IPS DF 4.7 (cell line): Measurements from ENCODE around the gene F2R.
"Not testable (repeated sequence)": the region's sequence is repeated elsewhere in the genome, so short reads cannot be mapped to it uniquely, and the experiment has no call there.

Source experiments
- DNase-seq: peaks from one replicate; pipeline ENCODE4 v3.0.0-alpha.2; 2013; ENCODE audit warnings: low spot score; ENCODE audit errors: extremely low read depth

The F2R gene

GRCh38 chr5:76715736-76716455, at the start of gene F2R:
F2R (plus strand) TSS chr5:76716126; CDS start chr5:76716308, 182 bp downstream.
- DNase-seq = no peak

DNA sequence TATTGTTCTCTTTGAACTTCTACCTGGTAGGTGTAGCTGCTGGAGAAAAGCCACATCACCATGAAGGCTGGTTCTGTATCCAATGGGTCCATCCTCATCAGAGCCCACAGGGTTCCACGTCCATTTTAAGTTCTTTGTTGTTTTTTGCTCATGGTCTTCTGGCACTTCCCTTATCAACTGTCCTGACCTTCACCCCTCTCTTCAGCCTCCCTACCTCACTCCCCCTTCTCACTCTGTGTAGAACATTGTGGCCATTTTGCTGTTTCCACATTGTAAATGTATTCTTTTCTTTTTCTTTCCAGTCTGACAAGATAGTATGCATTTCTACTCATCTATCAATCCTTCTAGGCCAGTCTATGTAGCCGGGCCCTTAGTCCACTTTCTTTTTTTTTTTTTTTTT, 48.4 kb upstream of the F2R start:
- DNase-seq = no peak

- no peak for DNase-seq
These were observed 46.7 kb upstream of the F2R start for GRCh38 chr5:76669245-76669644.

DNA sequence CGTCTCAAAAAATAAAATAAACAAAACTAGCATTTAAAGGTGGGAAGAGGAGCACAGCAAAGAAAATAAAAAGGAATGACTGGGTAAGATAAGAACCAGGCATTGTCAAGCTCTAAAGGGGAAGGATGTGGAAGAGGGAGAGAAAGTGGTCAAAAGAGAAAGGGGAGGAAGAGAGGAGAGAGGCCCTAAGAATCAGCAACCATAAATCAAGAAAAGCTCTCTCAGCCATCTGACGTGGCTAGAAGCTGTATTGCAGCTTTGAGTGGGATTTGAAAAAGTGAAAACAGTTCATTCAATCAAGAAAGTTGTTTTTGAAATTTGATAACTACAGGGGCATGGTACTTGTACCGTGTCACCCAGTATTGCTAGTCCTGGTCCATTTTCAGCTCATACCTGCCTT, 45.4 kb upstream of the F2R start:
- DNase-seq = no peak

DNA sequence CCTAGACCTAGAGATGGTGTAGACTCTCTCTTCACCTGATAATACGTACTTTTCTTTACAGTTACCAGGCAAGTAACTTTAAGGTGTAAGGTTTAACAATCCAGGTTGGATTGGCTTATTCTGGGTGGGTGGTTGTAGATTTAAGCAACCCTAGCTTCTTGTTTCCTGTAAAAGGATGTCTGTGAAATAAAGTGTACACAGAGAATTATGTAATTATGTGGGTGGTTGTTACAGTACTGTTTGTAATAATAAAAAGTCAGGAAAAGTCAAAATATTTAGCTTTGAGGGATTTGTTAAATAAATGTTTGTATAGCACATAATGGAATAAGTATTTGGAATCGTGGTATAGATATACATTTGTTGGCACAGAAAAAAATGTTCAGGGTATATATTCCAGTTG, 43.7 kb upstream of the F2R start:
- no peak for DNase-seq

DNA sequence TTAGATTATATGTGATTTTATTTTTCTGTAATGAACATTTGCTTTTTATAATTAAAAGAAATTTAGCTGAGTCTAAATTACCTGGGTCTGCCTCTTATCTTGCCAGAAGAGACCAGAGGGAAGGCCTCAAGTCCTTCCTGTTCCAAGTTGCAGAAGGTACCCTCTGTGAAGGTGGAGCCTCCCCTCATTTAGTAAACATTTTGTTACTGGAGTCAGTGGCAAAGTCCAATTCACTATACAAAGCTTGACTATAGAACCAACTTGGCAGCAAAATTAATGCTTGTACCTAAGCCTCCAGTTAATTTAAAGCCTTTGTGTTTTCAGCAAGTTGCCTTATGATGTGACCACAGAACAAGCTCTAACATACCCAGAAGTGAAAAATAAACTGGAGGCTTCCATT, 42.8 kb upstream of the F2R start:
- DNase-seq = no peak

DNA sequence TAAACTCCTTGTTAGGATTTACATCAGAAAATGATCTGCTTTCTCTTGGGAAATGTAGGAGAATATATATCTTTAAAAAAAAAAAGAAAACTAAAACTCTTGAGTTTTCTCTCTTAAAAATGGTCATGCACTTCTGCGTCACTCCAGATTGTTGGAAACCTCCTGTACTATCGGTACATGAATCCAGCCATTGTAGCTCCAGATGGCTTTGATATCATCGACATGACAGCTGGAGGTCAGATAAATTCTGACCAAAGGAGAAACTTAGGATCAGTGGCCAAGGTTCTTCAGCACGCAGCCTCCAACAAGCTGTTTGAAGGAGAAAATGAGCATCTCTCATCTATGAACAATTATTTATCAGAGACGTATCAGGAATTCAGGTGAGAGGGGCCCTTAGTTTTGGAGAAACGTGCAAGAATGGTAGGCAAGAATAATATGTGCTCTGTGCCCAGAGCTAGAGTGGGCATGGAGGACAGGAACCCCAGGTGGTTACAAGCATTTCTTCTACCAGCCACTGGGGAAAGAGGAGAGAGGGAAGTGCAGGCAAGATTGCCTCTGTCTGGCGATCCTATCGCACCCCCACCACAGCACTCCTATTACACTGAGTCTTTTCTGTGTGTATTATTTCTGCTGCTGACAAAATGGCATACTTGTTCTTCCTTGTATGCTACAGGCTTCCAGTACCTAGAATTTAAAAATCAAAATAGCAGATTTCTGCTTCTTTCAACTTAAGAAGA, 41.4 kb upstream of the F2R start:
- no peak for DNase-seq

- DNase-seq = no peak
These were observed 40.6 kb upstream of the F2R start for GRCh38 chr5:76675364-76675763.

- no peak for DNase-seq
These were observed 38.0 kb upstream of the F2R start for GRCh38 chr5:76677849-76678472.

- no peak for DNase-seq
These were observed 36.7 kb upstream of the F2R start for GRCh38 chr5:76679231-76679630.

- DNase-seq = not testable (repeated sequence)
These were observed 35.1 kb upstream of the F2R start for GRCh38 chr5:76680826-76681225.

DNA sequence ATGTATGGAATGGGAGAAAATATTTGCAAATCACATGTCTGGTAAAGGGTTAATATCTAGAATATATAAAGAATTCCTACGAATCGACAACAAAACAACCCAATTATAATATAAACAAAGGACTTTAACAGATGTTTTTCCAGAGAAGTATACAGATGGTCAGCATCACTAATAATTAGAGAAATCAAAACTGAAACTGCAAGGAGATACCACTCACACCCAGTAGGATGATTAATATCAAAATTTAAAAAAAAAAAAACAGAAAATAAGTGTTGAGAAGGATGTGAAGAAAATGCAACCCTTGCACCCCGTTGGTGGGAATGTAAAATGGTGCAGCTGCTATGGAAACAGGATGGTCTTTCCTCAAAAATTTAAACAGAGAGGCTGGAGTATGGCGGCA, 34.6 kb upstream of the F2R start:
- DNase-seq = no peak

GRCh38 chr5:76682387-76682786, 33.5 kb upstream of the F2R start:
- DNase-seq = no peak

- no peak for DNase-seq
These were observed 31.9 kb upstream of the F2R start for GRCh38 chr5:76683816-76684731.

GRCh38 chr5:76684756-76685519, 31.0 kb upstream of the F2R start:
- DNase-seq = no peak

- no peak for DNase-seq
These were observed 30.2 kb upstream of the F2R start for GRCh38 chr5:76685704-76686103.

DNA sequence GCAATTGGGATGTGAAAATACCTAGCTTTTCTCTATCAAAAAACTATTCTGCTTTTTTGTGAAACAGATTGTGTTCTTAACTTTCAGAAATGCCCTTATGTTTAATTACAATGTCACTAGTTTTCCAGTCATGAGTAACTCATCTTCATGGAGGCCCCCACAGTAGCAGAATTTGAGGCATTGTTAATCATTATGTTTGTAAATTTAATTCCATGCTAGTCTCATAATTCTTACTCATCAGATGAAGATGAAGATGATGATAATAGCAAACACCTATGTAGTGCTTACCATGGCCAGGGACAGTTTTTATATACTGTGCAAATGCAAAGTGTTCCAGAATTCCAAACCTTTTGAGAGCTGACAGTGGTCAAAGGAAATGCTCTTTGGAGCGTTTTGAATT, 27.7 kb upstream of the F2R start:
- no peak for DNase-seq

GRCh38 chr5:76688836-76689235, 27.1 kb upstream of the F2R start:
- no peak for DNase-seq

- DNase-seq = no peak
These were observed 26.4 kb upstream of the F2R start for GRCh38 chr5:76689321-76690036.

DNA sequence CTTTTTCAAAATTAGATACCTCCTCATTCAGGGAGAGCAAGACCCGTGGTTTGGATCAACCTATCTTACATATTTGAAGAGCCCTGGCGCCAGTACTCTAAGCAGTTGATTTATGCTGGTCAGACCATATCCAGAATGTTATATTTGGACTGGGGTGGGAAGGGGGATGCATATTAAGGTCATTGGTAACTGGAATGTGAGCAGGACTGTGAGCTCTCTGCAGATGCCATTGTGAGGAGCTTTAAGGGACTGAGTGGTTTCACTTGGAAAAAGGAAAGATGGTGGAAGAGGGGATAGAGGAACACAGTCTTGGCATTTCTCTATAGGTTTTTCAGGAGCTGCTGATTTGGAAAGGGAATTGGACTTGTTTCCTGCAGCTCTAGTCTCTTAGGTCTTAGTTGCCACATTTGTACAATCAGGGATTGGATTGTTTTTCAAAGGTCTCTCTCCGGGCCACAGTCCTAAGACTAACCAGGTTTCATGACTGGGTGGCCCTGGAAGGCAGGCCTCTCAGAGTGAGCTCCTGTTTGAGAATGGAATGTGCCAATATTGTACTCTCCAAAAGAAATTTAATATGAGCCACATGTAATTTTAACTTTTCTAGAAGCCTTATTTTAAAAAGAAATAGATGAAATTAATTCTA, 25.8 kb upstream of the F2R start:
- no peak for DNase-seq
